Esophagus squamous epithelium (tissue), 4 donors: ENCODE data around the gene OSBPL9.

ENCODE experiments used
- POLR2A ChIP-seq, 4 donors: fragments of 450-650 bp; IDR thresholded peaks; one replicate each; pipeline ENCODE4 v1.6.1; 2017; ENCODE audit warnings: antibody characterized with exemption in 4 of 4, mild to moderate bottlenecking in 4 of 4, moderate library complexity in 3 of 4
- TF ChIP-seq, protein P1 (sequence below), 6 experiments: fragments of 450-650 bp in 4 of 6; fragments of 200-600 bp in 2 of 6; sonication (generic) in 2 of 6; IDR thresholded peaks; one replicate each; pipeline ENCODE4 v1.5.1; 2016 to 2019; ENCODE audit warnings: antibody characterized with exemption in 6 of 6, mild to moderate bottlenecking in 4 of 6, moderate library complexity in 4 of 6

DNA sequence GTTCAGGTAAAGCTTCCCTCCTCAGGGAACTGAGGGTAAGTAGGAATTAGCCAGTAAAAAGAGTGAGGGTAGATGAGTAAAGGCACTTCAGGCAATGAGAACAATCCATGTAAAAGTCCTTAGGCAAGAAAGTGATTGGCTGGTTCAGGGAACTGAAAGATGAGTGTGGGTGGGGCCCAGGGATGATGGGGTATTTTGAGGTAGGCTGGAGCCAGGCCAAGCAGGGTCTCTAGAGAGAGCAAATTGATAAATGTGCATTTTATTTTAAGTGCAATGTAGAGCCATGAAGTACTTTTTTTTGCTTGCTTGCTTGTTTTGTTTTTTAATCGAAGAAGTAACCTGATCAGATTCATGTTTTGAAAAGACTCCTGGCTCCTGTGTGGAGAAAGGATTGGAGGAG lies 26.5 kb downstream of the OSBPL9 start:
- TF ChIP-seq, protein P1, sequence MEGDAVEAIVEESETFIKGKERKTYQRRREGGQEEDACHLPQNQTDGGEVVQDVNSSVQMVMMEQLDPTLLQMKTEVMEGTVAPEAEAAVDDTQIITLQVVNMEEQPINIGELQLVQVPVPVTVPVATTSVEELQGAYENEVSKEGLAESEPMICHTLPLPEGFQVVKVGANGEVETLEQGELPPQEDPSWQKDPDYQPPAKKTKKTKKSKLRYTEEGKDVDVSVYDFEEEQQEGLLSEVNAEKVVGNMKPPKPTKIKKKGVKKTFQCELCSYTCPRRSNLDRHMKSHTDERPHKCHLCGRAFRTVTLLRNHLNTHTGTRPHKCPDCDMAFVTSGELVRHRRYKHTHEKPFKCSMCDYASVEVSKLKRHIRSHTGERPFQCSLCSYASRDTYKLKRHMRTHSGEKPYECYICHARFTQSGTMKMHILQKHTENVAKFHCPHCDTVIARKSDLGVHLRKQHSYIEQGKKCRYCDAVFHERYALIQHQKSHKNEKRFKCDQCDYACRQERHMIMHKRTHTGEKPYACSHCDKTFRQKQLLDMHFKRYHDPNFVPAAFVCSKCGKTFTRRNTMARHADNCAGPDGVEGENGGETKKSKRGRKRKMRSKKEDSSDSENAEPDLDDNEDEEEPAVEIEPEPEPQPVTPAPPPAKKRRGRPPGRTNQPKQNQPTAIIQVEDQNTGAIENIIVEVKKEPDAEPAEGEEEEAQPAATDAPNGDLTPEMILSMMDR (IDR thresholded peaks at IDR 0.05), result no peak
- no peak for TF ChIP-seq POLR2A (IDR thresholded peaks at IDR 0.05)
